ENCODE data around the gene CACNA1G. TPM values are rescaled to one million over a fixed set of nuclear protein-coding genes. Genes with fewer than 3 reads are reported as not detected.

The CACNA1G gene
- total and polyA plus RNA-seq, 2 donors from 2014 or later, result 0.06 TPM; not detected in 1

- H3K27me3 ChIP-seq (ENCODE audit: control insufficient read depth, insufficient read depth, low read length), result no peaks in the 10 kb centered on the region
- H3K27ac ChIP-seq (ENCODE audit: low read depth in 2 of 2, low read length in 2 of 2), result no peak overlapping the region
- DNase-seq (no peak), FAIRE-seq (no peak)
- TF ChIP-seq CTCF (IDR thresholded peaks at IDR 0.05; ENCODE audit: borderline replicate concordance, extremely low read depth, insufficient read depth), result no peak
- H3K4me1 ChIP-seq (ENCODE audit: control insufficient read depth in 2 of 3, insufficient read depth in 2 of 3, low read depth in 1 of 3, low read length in 3 of 3), result no peaks in the 10 kb centered on the region
- intact Hi-C loops (cut with DNase I), result no loop called here
- H3K36me3 ChIP-seq (ENCODE audit: control insufficient read depth in 2 of 3, insufficient read depth in 3 of 3, low read length in 3 of 3), result no peaks in the 10 kb centered on the region
- H3K9ac ChIP-seq (ENCODE audit: low read length in 3 of 3), result no peak overlapping the region
- no peaks in the 10 kb centered on the region for H3K9me3 ChIP-seq (ENCODE audit: control insufficient read depth in 2 of 3, insufficient read depth in 1 of 3, low read length in 3 of 3)
- no peak overlapping the region for H3K4me3 ChIP-seq (ENCODE audit: low read length in 3 of 3)
These were observed 61.1 kb downstream of the CACNA1G start for GRCh38 chr17:50621574-50622031.

GRCh38 chr17:50624321-50624934 lies 63.9 kb downstream of the CACNA1G start:
- FAIRE-seq (no peak), DNase-seq (no peak)
- Histone ChIP-seq H3K4me3 (ENCODE audit: low read length in 3 of 3) (no peak overlapping the region), H3K9ac (ENCODE audit: low read length in 3 of 3) (no peak overlapping the region), H3K4me1 (ENCODE audit: control insufficient read depth in 2 of 3, insufficient read depth in 2 of 3, low read depth in 1 of 3, low read length in 3 of 3) (peaks cover 0 to 11% (median 3%) of the 10 kb centered on the region in 3 donors), H3K9me3 (ENCODE audit: control insufficient read depth in 2 of 3, insufficient read depth in 1 of 3, low read length in 3 of 3) (no peaks in the 10 kb centered on the region), H3K27ac (ENCODE audit: low read depth in 2 of 2, low read length in 2 of 2) (no peak overlapping the region), H3K36me3 (ENCODE audit: control insufficient read depth in 2 of 3, insufficient read depth in 3 of 3, low read length in 3 of 3) (no peaks in the 10 kb centered on the region), H3K27me3 (ENCODE audit: control insufficient read depth, insufficient read depth, low read length) (no peaks in the 10 kb centered on the region)
- intact Hi-C loops (cut with DNase I), result no loop called here
- no peak for TF ChIP-seq CTCF (IDR thresholded peaks at IDR 0.05; ENCODE audit: borderline replicate concordance, extremely low read depth, insufficient read depth)

GRCh38 chr17:50625032-50625871 lies 64.7 kb downstream of the CACNA1G start:
- TF ChIP-seq CTCF (IDR thresholded peaks at IDR 0.05; ENCODE audit: borderline replicate concordance, extremely low read depth, insufficient read depth), result no peak
- intact Hi-C loops (cut with DNase I), result loop anchor here (5.0 kb wide), 1 partner anchor 78 kb away; the partner anchor contains the start of gene SPATA20
- Histone ChIP-seq H3K27me3 (ENCODE audit: control insufficient read depth, insufficient read depth, low read length) (no peaks in the 10 kb centered on the region), H3K4me3 (ENCODE audit: low read length in 3 of 3) (no peak overlapping the region), H3K27ac (ENCODE audit: low read depth in 2 of 2, low read length in 2 of 2) (no peak overlapping the region), H3K4me1 (ENCODE audit: control insufficient read depth in 2 of 3, insufficient read depth in 2 of 3, low read depth in 1 of 3, low read length in 3 of 3) (peaks cover 0 to 11% (median 3%) of the 10 kb centered on the region in 3 donors), H3K9ac (ENCODE audit: low read length in 3 of 3) (no peak overlapping the region), H3K36me3 (ENCODE audit: control insufficient read depth in 2 of 3, insufficient read depth in 3 of 3, low read length in 3 of 3) (no peaks in the 10 kb centered on the region), H3K9me3 (ENCODE audit: control insufficient read depth in 2 of 3, insufficient read depth in 1 of 3, low read length in 3 of 3) (no peaks in the 10 kb centered on the region)
- DNase-seq (no peak), FAIRE-seq (no peak)

Data from kidney (tissue), 14 donors.